Mesothelial cell of epicardium (in vitro differentiated cells): ENCODE results near the gene APLP1. TPM values are rescaled to one million over a fixed set of nuclear protein-coding genes. Genes with fewer than 3 reads are reported as not detected.
A peak's percentile ranks its signal among the peaks of the same experiment; 100 is the strongest.

Experiments used
- DNase-seq, 2 experiments: peaks; one replicate each; pipeline ENCODE4 v3.0.0; 2021; ENCODE audit warnings: low spot score in 2 of 2; ENCODE audit not compliant: unreplicated experiment in 2 of 2
- H3K27ac Mint-ChIP-seq: 2 replicates; pipeline ENCODE4 v1.8.0; 2021; ENCODE audit warnings: mixed read lengths
- H3K27me3 Mint-ChIP-seq: 2 replicates; pipeline ENCODE4 v1.8.0; 2021; ENCODE audit warnings: low read depth, mixed read lengths
- H3K36me3 Mint-ChIP-seq: 2 replicates; pipeline ENCODE4 v1.8.0; 2021; ENCODE audit warnings: mixed read lengths
- H3K4me1 Mint-ChIP-seq: 2 replicates; pipeline ENCODE4 v1.8.0; 2021; ENCODE audit warnings: mixed read lengths
- H3K4me3 Mint-ChIP-seq: 2 replicates; pipeline ENCODE4 v1.8.0; 2021; ENCODE audit warnings: mild to moderate bottlenecking, moderate library complexity, mixed read lengths
- H3K9me3 Mint-ChIP-seq: 2 replicates; pipeline ENCODE4 v1.8.0; 2021; ENCODE audit warnings: mixed read lengths
- total RNA-seq: library from RNA; stranded (reverse); gene quantifications from 3 replicates; pipeline ENCODE4 v1.2.1, GENCODE V29; 2021
- TF ChIP-seq, protein P1 (sequence below): fragments of 200-600 bp; sonication (generic); IDR thresholded peaks from one replicate; pipeline ENCODE4 v1.5.0; 2021; ENCODE audit warnings: antibody characterized with exemption; ENCODE audit not compliant: unreplicated experiment

APLP1 gene
- total RNA-seq, 1 donor from 2014 or later = 137 TPM

GRCh38 chr19:35844482-35845214 is 23.7 kb upstream of the APLP1 start:
- peaks cover 17% of the 10 kb centered on the region for H3K4me1 Mint-ChIP-seq
- no peak overlapping the region for H3K27ac Mint-ChIP-seq
- peak overlapping the region; percentile 46 for H3K4me3 Mint-ChIP-seq
- DNase-seq = no peak
- H3K27me3 Mint-ChIP-seq = peaks cover 86% of the 10 kb centered on the region
- H3K36me3 Mint-ChIP-seq = no peaks in the 10 kb centered on the region
- TF ChIP-seq, protein P1, sequence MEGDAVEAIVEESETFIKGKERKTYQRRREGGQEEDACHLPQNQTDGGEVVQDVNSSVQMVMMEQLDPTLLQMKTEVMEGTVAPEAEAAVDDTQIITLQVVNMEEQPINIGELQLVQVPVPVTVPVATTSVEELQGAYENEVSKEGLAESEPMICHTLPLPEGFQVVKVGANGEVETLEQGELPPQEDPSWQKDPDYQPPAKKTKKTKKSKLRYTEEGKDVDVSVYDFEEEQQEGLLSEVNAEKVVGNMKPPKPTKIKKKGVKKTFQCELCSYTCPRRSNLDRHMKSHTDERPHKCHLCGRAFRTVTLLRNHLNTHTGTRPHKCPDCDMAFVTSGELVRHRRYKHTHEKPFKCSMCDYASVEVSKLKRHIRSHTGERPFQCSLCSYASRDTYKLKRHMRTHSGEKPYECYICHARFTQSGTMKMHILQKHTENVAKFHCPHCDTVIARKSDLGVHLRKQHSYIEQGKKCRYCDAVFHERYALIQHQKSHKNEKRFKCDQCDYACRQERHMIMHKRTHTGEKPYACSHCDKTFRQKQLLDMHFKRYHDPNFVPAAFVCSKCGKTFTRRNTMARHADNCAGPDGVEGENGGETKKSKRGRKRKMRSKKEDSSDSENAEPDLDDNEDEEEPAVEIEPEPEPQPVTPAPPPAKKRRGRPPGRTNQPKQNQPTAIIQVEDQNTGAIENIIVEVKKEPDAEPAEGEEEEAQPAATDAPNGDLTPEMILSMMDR = no peak
- H3K9me3 Mint-ChIP-seq = no peaks in the 10 kb centered on the region

GRCh38 chr19:35845215-35846037 is 22.9 kb upstream of the APLP1 start:
- H3K4me3 Mint-ChIP-seq = peak overlapping the region; percentile 46
- no peak for DNase-seq
- H3K27ac Mint-ChIP-seq = no peak overlapping the region
- H3K36me3 Mint-ChIP-seq = no peaks in the 10 kb centered on the region
- TF ChIP-seq, protein P1 = no peak
- peaks cover 17% of the 10 kb centered on the region for H3K4me1 Mint-ChIP-seq
- no peaks in the 10 kb centered on the region for H3K9me3 Mint-ChIP-seq
- peaks cover 94% of the 10 kb centered on the region for H3K27me3 Mint-ChIP-seq

- no peak overlapping the region for H3K27ac Mint-ChIP-seq
- peaks cover 97% of the 10 kb centered on the region for H3K27me3 Mint-ChIP-seq
- H3K4me3 Mint-ChIP-seq = peak overlapping the region; percentile 53
- no peak for DNase-seq
- TF ChIP-seq, protein P1 = no peak
- H3K36me3 Mint-ChIP-seq = no peaks in the 10 kb centered on the region
- H3K9me3 Mint-ChIP-seq = no peaks in the 10 kb centered on the region
- peaks cover 17% of the 10 kb centered on the region for H3K4me1 Mint-ChIP-seq
These were observed 22.2 kb upstream of the APLP1 start for GRCh38 chr19:35846038-35846668.

DNA sequence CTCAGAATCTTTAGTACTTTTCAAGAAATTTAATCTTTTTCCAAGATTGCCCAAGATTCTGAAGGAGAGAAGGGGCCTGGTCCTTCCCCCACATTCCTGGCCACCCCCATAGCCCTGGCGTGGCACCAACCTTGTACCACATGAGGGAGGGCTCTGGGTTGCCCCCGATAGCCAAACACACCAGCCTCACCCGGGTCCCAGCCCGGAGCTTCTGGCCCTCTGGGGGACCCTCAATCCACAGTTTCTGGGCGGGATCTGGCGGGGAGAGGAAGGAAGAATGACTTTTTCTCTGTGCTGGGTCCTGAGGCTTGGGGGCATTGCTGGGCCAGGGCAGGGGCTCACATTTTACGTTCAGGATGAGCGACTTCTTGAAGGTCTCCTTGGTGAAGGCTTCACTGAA is 20.5 kb upstream of the APLP1 start:
- no peak for DNase-seq
- no peak overlapping the region for H3K27ac Mint-ChIP-seq
- H3K27me3 Mint-ChIP-seq = peaks cover 96% of the 10 kb centered on the region
- H3K4me1 Mint-ChIP-seq = peaks cover 19% of the 10 kb centered on the region
- H3K36me3 Mint-ChIP-seq = no peaks in the 10 kb centered on the region
- TF ChIP-seq, protein P1 = no peak
- H3K9me3 Mint-ChIP-seq = no peaks in the 10 kb centered on the region
- H3K4me3 Mint-ChIP-seq = no peak overlapping the region

DNA sequence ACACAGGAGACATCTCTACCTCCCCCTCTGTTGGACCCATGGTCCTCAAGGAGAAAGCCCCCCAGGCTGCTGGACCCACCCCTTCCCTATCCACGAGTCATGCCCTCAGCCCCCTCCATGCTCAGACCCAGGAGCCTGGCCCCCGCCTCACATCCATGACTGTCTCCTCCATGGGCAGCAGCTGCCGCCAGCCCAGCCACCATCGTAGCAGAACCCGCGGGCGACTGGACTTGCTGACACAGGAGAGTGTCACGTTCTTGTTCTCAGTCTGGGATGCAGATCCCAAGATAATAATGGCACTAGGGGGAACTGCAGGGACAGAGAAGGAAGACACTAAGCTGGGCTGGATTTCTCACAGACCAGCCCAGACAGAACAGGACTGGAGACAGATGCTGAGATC is 19.9 kb upstream of the APLP1 start:
- H3K4me3 Mint-ChIP-seq = no peak overlapping the region
- no peaks in the 10 kb centered on the region for H3K9me3 Mint-ChIP-seq
- TF ChIP-seq, protein P1 = no peak
- peaks cover 19% of the 10 kb centered on the region for H3K4me1 Mint-ChIP-seq
- H3K27me3 Mint-ChIP-seq = peaks cover 96% of the 10 kb centered on the region
- DNase-seq = no peak
- no peaks in the 10 kb centered on the region for H3K36me3 Mint-ChIP-seq
- H3K27ac Mint-ChIP-seq = no peak overlapping the region
